Trophoblast cell (in vitro differentiated cells and primary cell): ENCODE measurements around the gene CCNK.

ENCODE experiments used
- DNase-seq, 2 donors: peaks; one replicate each; pipeline ENCODE4 v3.0.0-alpha.2; 2016
- H2AFZ ChIP-seq: 2 replicates; pipeline ENCODE4 v1.6.1; 2013; ENCODE audit warnings: low read length, moderate library complexity, mild to moderate bottlenecking; ENCODE audit not compliant: insufficient read depth, poor library complexity
- H2AK5ac ChIP-seq: 2 replicates; pipeline ENCODE4 v1.6.1; 2013; ENCODE audit warnings: mild to moderate bottlenecking, low read length
- H2BK120ac ChIP-seq: 2 replicates; pipeline ENCODE4 v1.6.1; 2013; ENCODE audit warnings: low read length, mild to moderate bottlenecking, moderate library complexity; ENCODE audit not compliant: insufficient read depth, poor library complexity
- H2BK12ac ChIP-seq: 2 replicates; pipeline ENCODE4 v1.6.1; 2013; ENCODE audit warnings: mild to moderate bottlenecking, low read length, moderate library complexity
- H2BK5ac ChIP-seq: 2 replicates; pipeline ENCODE4 v1.6.1; 2013; ENCODE audit warnings: low read length, low read depth, moderate library complexity, mild to moderate bottlenecking; ENCODE audit not compliant: poor library complexity
- H3K14ac ChIP-seq: 2 replicates; pipeline ENCODE4 v1.6.1; 2013; ENCODE audit warnings: mild to moderate bottlenecking, low read length
- H3K18ac ChIP-seq: 2 replicates; pipeline ENCODE4 v1.6.1; 2013; ENCODE audit warnings: mild to moderate bottlenecking, low read length
- H3K23ac ChIP-seq: 2 replicates; pipeline ENCODE4 v1.6.1; 2013; ENCODE audit warnings: low read length
- H3K27ac ChIP-seq: 2 replicates; pipeline ENCODE4 v1.5.1; 2013; ENCODE audit warnings: low read depth, mild to moderate bottlenecking, inconsistent platforms, low read length, moderate library complexity
- H3K27me3 ChIP-seq: 2 replicates; pipeline ENCODE4 v1.6.1; 2013; ENCODE audit warnings: inconsistent platforms, mild to moderate bottlenecking, low read length, moderate library complexity; ENCODE audit not compliant: insufficient read depth
- H3K36me3 ChIP-seq, 2 experiments: 1 replicate in 1 of 2; 2 replicates in 1 of 2; pipeline ENCODE4 v1.6.1; 2013; ENCODE audit warnings: low read length in 2 of 2, mild to moderate bottlenecking in 2 of 2, moderate library complexity in 1 of 2; ENCODE audit not compliant: insufficient read depth in 2 of 2, control insufficient read depth in 1 of 2
- H3K4ac ChIP-seq: 2 replicates; pipeline ENCODE4 v1.6.1; 2013; ENCODE audit warnings: low read depth, mild to moderate bottlenecking, low read length, moderate library complexity
- H3K4me1 ChIP-seq, 2 experiments: 1 replicate in 1 of 2; 2 replicates in 1 of 2; pipeline ENCODE4 v1.6.1; 2013; ENCODE audit warnings: low read length in 2 of 2, mild to moderate bottlenecking in 2 of 2, moderate library complexity in 1 of 2; ENCODE audit not compliant: insufficient read depth in 2 of 2, control insufficient read depth in 1 of 2
- H3K4me2 ChIP-seq: 2 replicates; pipeline ENCODE4 v1.6.1; 2013; ENCODE audit warnings: inconsistent platforms, mild to moderate bottlenecking, low read length, moderate library complexity
- H3K4me3 ChIP-seq: 2 replicates; pipeline ENCODE4 v1.5.1; 2013; ENCODE audit warnings: mild to moderate bottlenecking, low read depth, low read length, inconsistent platforms
- H3K79me1 ChIP-seq: one replicate; pipeline ENCODE4 v1.6.1; 2013; ENCODE audit warnings: low read length
- H3K79me2 ChIP-seq: 2 replicates; pipeline ENCODE4 v1.6.1; 2013; ENCODE audit warnings: low read length, mild to moderate bottlenecking; ENCODE audit not compliant: control insufficient read depth, insufficient read depth, poor library complexity
- H3K9ac ChIP-seq: 2 replicates; pipeline ENCODE4 v1.6.1; 2013; ENCODE audit warnings: mild to moderate bottlenecking, low read length
- H3K9me3 ChIP-seq: 2 replicates; pipeline ENCODE4 v1.6.1; 2013; ENCODE audit warnings: low read depth, mild to moderate bottlenecking, control low read depth, inconsistent platforms, low read length; ENCODE audit not compliant: insufficient read depth
- H4K12ac ChIP-seq: 2 replicates; pipeline ENCODE4 v1.6.1; 2013; ENCODE audit warnings: low read depth, mild to moderate bottlenecking, low read length, moderate library complexity
- H4K8ac ChIP-seq: 2 replicates; pipeline ENCODE4 v1.6.1; 2013; ENCODE audit warnings: low read depth, mild to moderate bottlenecking, low read length, moderate library complexity
- H4K91ac ChIP-seq: one replicate; pipeline ENCODE4 v1.6.1; 2013; ENCODE audit warnings: low read depth, mild to moderate bottlenecking, low read length, moderate library complexity
- WGBS: extraction: QIAGEN DNeasy Blood & Tissue Kit; methylation state at CpG from one replicate; pipeline ENCODE4 v1.1.7; 2013; ENCODE audit warnings: missing lambda C conversion rate; ENCODE audit not compliant: insufficient read length, insufficient coverage; ENCODE audit errors: extremely low coverage; 5-methylcytosine and 5-hydroxymethylcytosine counted together

Gene CCNK

GRCh38 chr14:99460793-99461192, 20.4 kb upstream of the CCNK start:
- Histone ChIP-seq H3K9ac (no peak overlapping the region), H2BK120ac (no peak overlapping the region), H4K12ac (no peak overlapping the region), H3K79me2 (peaks cover 1% of the 10 kb centered on the region), H3K4me1 (peaks cover 7 to 11% of the 10 kb centered on the region in 2 experiments), H3K14ac (no peak overlapping the region), H2AK5ac (no peak overlapping the region), H3K18ac (no peak overlapping the region), H2AFZ (no peak overlapping the region), H2BK5ac (no peak overlapping the region), H3K36me3 (peaks cover 18 to 34% of the 10 kb centered on the region in 2 experiments), H4K91ac (no peak overlapping the region), H4K8ac (no peak overlapping the region), H3K27me3 (no peaks in the 10 kb centered on the region), H3K79me1 (no peaks in the 10 kb centered on the region), H3K4ac (no peak overlapping the region), H3K23ac (no peak overlapping the region), H3K4me2 (no peak overlapping the region), H3K9me3 (no peaks in the 10 kb centered on the region), H3K4me3 (no peak overlapping the region), H3K27ac (no peak overlapping the region), H2BK12ac (no peak overlapping the region)
- DNase-seq = peak; percentile 94 to 98
- no CpG with 5 or more reads among the region's 3 CpGs for WGBS

- Histone ChIP-seq H3K4me1 (peaks cover 7 to 11% of the 10 kb centered on the region in 2 experiments), H3K23ac (no peak overlapping the region), H4K91ac (no peak overlapping the region), H3K9ac (no peak overlapping the region), H2BK12ac (no peak overlapping the region), H2AFZ (no peak overlapping the region), H3K9me3 (no peaks in the 10 kb centered on the region), H3K79me1 (no peaks in the 10 kb centered on the region), H2BK5ac (no peak overlapping the region), H3K14ac (no peak overlapping the region), H3K4me2 (no peak overlapping the region), H3K4me3 (no peak overlapping the region), H3K4ac (no peak overlapping the region), H3K27ac (no peak overlapping the region), H3K79me2 (peaks cover 2% of the 10 kb centered on the region), H4K8ac (no peak overlapping the region), H3K18ac (no peak overlapping the region), H3K27me3 (no peaks in the 10 kb centered on the region), H2BK120ac (no peak overlapping the region), H4K12ac (no peak overlapping the region), H2AK5ac (no peak overlapping the region), H3K36me3 (peaks cover 18 to 33% of the 10 kb centered on the region in 2 experiments)
- no peak for DNase-seq
- WGBS = no CpG with 5 or more reads among the region's 5 CpGs
Measured at GRCh38 chr14:99461411-99462085, 19.7 kb upstream of the CCNK start.

- H2BK5ac ChIP-seq = no peak overlapping the region
- no peak overlapping the region for H2AK5ac ChIP-seq
- no peak overlapping the region for H4K12ac ChIP-seq
- H2AFZ ChIP-seq = no peak overlapping the region
- H2BK12ac ChIP-seq = no peak overlapping the region
- no CpG with 5 or more reads among the region's 6 CpGs for WGBS
- H3K4me2 ChIP-seq = no peak overlapping the region
- DNase-seq = peak; percentile 77 to 88
- no peak overlapping the region for H3K4me3 ChIP-seq
- no peak overlapping the region for H4K8ac ChIP-seq
- no peak overlapping the region for H3K9ac ChIP-seq
- H3K27ac ChIP-seq = no peak overlapping the region
- no peaks in the 10 kb centered on the region for H3K9me3 ChIP-seq
- H3K27me3 ChIP-seq = no peaks in the 10 kb centered on the region
- H3K14ac ChIP-seq = no peak overlapping the region
- peaks cover 18 to 30% of the 10 kb centered on the region in 2 experiments for H3K36me3 ChIP-seq
- H2BK120ac ChIP-seq = no peak overlapping the region
- H3K79me1 ChIP-seq = no peaks in the 10 kb centered on the region
- peaks cover 4% of the 10 kb centered on the region for H3K79me2 ChIP-seq
- H3K4ac ChIP-seq = no peak overlapping the region
- H4K91ac ChIP-seq = no peak overlapping the region
- no peak overlapping the region for H3K23ac ChIP-seq
- H3K18ac ChIP-seq = no peak overlapping the region
- H3K4me1 ChIP-seq = peaks cover 7 to 11% of the 10 kb centered on the region in 2 experiments
Measured at GRCh38 chr14:99462210-99462609, 19.0 kb upstream of the CCNK start.

GRCh38 chr14:99463974-99464373, 17.2 kb upstream of the CCNK start:
- Histone ChIP-seq H3K27ac (peak overlapping the region; percentile 22), H3K4me3 (no peak overlapping the region), H3K14ac (no peak overlapping the region), H3K27me3 (no peaks in the 10 kb centered on the region), H3K9me3 (peaks cover 2% of the 10 kb centered on the region), H3K36me3 (peaks cover 14 to 25% of the 10 kb centered on the region in 2 experiments), H2BK120ac (no peak overlapping the region), H3K4me1 (peaks cover 7 to 19% of the 10 kb centered on the region in 2 experiments), H3K79me2 (peaks cover 4% of the 10 kb centered on the region), H4K91ac (no peak overlapping the region), H2BK5ac (no peak overlapping the region), H4K12ac (no peak overlapping the region), H4K8ac (no peak overlapping the region), H2BK12ac (no peak overlapping the region), H2AFZ (no peak overlapping the region), H3K4ac (no peak overlapping the region), H2AK5ac (no peak overlapping the region), H3K23ac (no peak overlapping the region), H3K18ac (no peak overlapping the region), H3K79me1 (no peaks in the 10 kb centered on the region), H3K9ac (no peak overlapping the region), H3K4me2 (no peak overlapping the region)
- no peak for DNase-seq
- WGBS = no CpG with 5 or more reads among the region's 4 CpGs
